ENCODE measurements around the gene SIPA1L3.

The SIPA1L3 gene

GRCh38 chr19:38193445-38193844 lies 286.4 kb downstream of the SIPA1L3 start:
- no peak for DNase-seq (ENCODE audit: low read depth)

- DNase-seq (ENCODE audit: low read depth): no peak
Observed at GRCh38 chr19:38194061-38194701, 287.2 kb downstream of the SIPA1L3 start.

GRCh38 chr19:38195237-38195636 lies 288.2 kb downstream of the SIPA1L3 start:
- no peak for DNase-seq (ENCODE audit: low read depth)

- no peak for DNase-seq (ENCODE audit: low read depth)
Observed at GRCh38 chr19:38196245-38196837, 289.3 kb downstream of the SIPA1L3 start.

DNA sequence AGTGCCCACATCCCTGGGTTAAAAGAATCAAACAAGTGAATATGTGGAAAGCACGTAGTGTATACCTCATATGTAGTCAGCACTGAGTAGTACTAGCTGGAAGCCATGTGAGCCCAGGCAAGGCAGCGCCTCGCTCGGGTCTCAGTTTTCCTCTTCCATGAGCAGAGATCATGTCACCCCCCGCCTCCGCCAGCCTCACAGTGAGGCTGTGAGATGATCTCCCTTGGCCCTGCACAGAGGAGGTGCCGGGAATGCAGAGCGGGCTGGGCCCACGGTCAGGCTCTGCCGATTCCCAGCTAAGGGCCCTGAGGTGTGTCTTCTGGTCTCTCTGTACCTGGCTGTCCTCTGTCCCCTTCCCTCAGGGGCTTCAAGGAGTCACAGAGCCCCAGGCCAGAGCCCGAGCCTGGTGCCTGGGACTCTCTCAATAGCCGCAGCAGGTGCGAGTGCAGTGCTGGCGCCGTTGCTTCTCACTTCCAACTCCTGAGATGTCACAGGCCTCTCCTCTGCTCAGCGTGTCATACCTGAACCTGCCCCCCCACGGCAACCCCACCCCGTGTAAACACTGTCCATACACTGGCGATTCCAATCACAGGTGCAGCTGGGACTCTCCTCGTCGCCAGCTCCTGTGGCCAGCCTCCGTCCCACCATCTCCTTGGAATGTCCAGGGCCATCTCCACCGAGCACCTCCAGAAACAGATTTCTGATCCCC lies 290.1 kb downstream of the SIPA1L3 start:
- no peak for DNase-seq (ENCODE audit: low read depth)

- no peak for DNase-seq (ENCODE audit: low read depth)
Observed at GRCh38 chr19:38197937-38198704, 291.1 kb downstream of the SIPA1L3 start.

DNA sequence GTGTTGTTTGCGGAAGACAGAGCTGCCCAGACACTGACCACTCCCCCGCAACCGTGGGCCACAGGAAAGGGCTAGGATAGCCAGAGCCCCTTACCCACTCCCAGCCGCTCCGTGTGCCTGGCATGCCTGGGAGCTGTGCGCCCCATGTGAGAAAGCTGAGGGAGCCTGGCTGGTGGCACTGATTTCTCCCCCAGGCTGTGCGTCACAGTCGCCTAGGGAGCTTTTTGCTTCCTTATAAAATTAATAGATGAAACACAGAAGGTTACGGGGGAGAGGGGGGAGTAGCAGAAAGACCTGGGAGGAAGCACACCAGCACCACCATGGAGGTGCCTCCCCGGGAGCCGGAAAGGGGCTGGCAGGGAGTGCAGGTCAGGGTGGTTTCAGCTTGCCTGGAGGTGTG lies 292.3 kb downstream of the SIPA1L3 start:
- DNase-seq (ENCODE audit: low read depth): no peak

GRCh38 chr19:38201731-38202130 lies 294.7 kb downstream of the SIPA1L3 start:
- no peak for DNase-seq (ENCODE audit: low read depth)

DNA sequence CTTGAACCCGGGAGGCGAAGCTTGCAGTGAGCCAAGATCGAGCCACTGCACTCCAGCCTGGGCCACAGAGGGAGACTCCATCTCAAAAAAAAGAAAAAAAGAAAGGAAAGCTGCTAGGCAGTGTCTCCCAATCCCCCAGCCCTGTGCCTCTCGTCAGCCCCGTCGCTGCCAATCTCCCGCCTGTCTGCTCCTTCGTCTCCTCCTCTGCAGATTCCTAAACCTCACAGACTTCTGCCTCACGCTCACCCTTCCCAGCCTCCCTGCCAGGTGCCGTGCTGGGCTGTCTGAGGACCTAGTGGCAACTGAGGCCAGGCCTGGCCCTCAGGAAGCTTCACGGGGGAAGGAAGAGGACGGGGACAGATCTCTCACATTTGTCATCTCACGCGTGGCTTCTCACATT lies 295.5 kb downstream of the SIPA1L3 start:
- DNase-seq (ENCODE audit: low read depth): no peak

DNA sequence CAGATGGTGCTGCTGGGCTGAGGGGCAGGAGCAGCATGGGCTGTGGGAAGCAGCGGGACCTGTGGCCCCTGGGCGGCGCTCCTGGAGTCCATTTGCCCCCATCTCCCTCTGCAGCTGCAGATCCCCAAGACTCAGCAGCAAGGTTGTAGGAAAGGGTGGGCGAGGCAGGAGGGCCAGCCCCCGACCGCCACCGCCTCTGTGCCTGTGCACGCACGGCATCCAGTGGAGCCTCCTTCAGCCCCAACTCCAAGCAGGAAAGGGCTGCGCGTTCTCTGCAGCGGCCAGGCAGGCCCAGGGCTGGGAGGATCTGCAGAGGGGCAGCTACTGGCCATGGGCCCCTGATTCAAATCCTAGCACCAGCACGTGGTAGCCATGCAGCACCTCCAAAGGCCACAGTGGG lies 296.2 kb downstream of the SIPA1L3 start:
- no peak for DNase-seq (ENCODE audit: low read depth)

DNA sequence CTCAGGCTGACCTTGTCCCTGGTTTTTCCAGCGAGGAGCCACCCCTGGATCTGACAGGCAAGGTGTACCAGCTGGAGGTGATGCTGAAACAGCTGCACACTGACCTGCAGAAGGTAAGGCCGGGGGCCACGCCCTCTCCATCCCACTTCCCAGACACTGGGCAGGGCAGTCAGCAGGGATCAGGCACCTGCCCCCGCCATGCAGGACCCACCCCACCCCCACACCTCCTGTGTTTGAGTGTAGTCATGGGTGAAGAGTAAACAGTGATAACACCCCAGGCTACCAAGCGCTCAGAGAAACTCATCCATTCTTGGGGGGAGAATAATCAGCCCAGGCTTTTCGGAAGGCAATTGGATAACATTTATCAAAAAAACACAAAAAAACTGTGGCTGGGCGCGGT lies 297.1 kb downstream of the SIPA1L3 start:
- no peak for DNase-seq (ENCODE audit: low read depth)

- DNase-seq (ENCODE audit: low read depth): no peak
Observed at GRCh38 chr19:38204728-38205127, 297.7 kb downstream of the SIPA1L3 start.

DNA sequence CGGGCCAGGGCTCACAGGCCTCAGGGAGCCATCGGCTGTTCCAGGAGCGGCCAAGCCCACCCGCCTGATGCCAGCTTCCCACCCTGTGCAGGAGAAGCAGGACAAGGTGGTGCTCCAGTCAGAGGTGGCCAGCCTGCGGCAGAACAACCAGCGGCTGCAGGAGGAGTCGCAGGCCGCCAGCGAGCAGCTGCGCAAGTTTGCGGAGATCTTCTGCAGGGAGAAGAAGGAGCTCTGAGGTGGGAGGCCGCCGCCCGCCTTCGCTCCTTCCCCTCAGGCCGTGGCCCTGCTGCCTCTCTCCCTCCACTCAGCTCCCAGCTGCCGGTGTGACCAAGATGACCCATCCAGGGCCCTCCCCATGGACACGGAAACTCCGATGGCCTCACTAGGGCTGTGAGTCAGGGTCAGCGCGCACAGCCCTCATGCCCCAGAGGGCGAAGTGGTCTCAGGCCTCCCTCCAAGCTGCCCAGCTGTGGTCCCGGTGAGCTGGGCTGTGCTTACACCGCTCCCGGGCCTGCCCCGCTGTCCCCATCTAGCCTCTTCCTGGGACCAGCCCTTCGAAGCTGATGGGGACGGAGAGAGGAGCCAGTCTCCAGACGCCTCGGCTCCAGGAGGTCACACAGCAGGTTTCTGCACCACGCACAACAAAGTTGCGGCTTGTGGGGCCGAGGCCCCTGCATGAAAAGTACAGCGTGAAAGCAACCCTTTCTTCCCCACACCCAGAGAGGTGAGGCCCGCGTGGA lies 299.2 kb downstream of the SIPA1L3 start:
- no peak for DNase-seq (ENCODE audit: low read depth)

GRCh38 chr19:38206928-38207327 lies 299.9 kb downstream of the SIPA1L3 start:
- no peak for DNase-seq (ENCODE audit: low read depth)

DNA sequence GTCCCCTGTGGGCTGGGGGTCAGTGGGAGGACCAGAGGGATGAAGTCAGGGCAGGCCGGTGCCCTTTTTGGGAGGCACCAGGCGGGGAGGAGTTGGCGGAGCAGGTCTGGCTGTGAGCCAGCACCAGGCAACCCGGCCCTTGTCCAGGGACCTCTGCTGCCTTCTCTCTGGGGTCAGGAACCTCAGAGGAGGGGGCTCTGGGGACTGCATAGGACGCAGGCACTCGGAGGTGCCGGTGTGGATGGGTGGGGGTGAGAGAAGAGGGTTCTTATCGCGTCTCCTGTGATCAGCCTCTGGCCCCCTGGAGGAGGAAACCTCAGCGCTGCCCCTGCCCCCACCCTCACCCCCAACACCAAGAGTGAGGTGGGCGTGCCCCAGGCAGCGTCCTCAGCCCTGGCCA lies 300.5 kb downstream of the SIPA1L3 start:
- no peak for DNase-seq (ENCODE audit: low read depth)

- no peak for DNase-seq (ENCODE audit: low read depth)
Observed at GRCh38 chr19:38208571-38208970, 301.6 kb downstream of the SIPA1L3 start.

- no peak for DNase-seq (ENCODE audit: low read depth)
Observed at GRCh38 chr19:38209152-38209551, 302.1 kb downstream of the SIPA1L3 start.

GRCh38 chr19:38209671-38210457 lies 302.9 kb downstream of the SIPA1L3 start:
- no peak for DNase-seq (ENCODE audit: low read depth)

DNA sequence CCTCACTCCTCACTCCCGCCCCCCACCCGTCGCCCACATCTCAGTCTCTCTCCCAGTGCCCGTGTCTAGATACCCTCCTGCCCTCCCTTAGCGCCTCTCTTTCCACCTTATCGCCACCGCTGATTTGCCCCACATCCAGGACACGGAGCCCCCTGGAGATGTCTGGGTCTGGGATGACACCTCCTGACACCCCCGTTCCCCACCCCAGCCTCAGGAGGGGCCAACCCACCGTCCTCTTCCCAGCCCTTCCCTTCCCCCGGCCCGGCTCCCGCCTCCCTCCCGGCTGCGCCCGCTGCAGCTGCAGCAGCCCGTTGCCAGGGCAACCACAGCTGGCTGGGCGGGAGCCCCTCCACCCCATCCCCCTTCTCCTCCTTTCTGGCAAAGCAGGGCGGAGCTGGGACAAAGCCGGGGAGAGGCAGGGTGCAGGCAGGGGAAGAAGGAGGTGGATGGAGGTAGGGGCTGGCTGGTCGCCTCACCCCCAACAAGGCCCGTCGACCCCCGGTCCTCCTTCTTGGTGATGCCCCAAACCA lies 303.5 kb downstream of the SIPA1L3 start:
- no peak for DNase-seq (ENCODE audit: low read depth)

- no peak for DNase-seq (ENCODE audit: low read depth)
Observed at GRCh38 chr19:38211151-38211591, 304.2 kb downstream of the SIPA1L3 start.

DNA sequence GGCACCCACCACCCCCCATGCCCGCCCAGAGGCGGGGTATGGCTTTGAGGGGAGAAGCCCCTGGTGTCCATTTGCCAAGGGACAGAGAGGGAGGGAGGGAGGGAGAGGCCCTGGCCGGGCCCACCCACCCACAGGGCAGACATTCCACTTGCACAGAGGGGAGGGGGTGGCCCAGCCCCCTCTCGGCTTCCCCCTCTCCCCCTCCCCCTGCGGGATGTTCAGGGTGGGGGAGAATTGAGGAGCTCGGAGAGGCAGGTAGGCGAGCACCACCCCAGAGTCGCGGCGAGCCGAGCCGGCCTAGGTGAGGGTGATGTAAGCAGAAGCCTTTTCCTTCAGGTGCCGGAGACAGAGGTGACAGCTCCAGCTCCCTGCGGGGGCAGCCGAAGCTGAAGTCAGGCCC lies 304.8 kb downstream of the SIPA1L3 start:
- DNase-seq (ENCODE audit: low read depth): no peak

Measured in T follicular helper cell (primary cell).